NK-92 (cell line): ENCODE results near the gene DGKG.

ENCODE experiments used
- DNase-seq: peaks from one replicate; lab custom pipeline; 2025; ENCODE audit not compliant: unreplicated experiment; lab: John Stamatoyannopoulos, UW

DGKG gene

GRCh38 chr3:186361762-186362536 is at the start of gene DGKG:
TSS of gene DGKG (minus strand) at chr3:186362234. CDS start at chr3:186320459, 41,775 bp downstream.
- DNase-seq, result no peak

DNA sequence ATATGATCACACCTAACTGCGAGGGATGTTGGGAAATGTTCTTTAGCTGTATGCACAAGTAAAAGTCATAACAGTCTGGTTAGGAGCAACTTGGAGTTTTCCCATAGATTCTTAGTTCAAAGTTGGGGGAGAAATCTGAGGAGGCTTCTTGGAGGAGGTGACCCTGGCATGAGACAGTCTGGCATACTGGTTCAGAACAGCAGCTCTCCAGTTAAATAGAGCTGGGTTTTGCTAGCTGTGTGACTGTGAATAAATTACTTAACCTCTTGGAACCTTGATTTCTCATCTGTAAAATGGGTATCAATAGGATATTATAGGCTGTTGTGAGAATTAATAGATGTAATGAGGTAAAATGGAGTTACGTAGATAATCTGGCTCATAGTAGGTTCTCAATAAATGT is 49.1 kb upstream of the DGKG start:
- DNase-seq, result no peak

DNA sequence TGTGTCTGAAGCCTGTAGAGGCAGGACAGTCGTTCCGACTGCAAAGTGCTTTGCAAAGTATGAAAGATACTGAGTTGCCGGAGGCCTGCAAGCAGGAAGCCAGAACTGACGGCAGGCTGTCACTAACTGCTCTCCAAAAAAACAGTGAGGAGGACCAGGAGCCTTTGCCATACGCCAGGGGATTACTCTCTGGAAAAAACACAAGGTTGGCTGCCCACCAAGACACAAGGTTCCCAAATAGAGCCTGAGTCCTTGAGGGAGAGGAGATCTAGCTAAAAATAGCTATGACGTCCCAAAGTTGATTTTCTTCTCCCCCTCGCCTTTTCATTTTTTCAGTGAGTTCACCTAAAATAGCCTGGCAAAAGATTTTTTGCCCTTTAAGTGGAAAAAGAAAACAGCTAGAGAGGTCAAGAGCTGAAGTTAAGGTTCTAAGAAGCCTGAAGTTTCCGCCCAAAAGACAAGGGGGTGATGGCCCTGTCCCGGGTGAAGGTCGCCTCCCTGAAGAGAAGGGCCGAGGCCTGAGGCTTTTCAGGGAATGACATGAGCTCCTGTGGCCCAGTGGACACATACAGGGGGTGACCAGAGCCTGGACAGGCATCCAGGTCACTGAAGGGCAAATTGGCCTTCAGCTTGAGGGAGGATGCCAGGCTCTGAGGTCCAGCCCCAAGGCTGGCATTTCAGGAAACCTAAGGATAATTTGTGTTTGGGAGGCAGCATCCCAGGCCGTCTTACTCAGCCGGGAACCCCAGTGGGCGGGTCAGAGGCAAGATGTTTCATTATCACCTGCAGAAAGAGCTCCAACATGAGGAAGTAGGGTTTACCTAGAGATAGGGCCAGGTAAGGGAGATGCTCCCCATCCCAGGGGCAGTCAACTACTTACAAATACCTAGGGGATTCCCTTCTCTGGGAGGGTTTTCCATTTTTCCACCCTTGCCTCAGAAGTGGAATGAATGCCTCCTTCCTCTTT is 44.9 kb upstream of the DGKG start:
- DNase-seq, result no peak

GRCh38 chr3:186401556-186401955 is 39.5 kb upstream of the DGKG start:
- no peak for DNase-seq

- no peak for DNase-seq
Measured at GRCh38 chr3:186400662-186401061, 38.6 kb upstream of the DGKG start.

- DNase-seq, result no peak
Measured at GRCh38 chr3:186400026-186400425, 38.0 kb upstream of the DGKG start.

GRCh38 chr3:186394566-186395217 is 32.7 kb upstream of the DGKG start:
- no peak for DNase-seq

GRCh38 chr3:186386883-186387560 is 25.0 kb upstream of the DGKG start:
- no peak for DNase-seq

GRCh38 chr3:186385856-186386602 is 24.0 kb upstream of the DGKG start:
- DNase-seq, result no peak

DNA sequence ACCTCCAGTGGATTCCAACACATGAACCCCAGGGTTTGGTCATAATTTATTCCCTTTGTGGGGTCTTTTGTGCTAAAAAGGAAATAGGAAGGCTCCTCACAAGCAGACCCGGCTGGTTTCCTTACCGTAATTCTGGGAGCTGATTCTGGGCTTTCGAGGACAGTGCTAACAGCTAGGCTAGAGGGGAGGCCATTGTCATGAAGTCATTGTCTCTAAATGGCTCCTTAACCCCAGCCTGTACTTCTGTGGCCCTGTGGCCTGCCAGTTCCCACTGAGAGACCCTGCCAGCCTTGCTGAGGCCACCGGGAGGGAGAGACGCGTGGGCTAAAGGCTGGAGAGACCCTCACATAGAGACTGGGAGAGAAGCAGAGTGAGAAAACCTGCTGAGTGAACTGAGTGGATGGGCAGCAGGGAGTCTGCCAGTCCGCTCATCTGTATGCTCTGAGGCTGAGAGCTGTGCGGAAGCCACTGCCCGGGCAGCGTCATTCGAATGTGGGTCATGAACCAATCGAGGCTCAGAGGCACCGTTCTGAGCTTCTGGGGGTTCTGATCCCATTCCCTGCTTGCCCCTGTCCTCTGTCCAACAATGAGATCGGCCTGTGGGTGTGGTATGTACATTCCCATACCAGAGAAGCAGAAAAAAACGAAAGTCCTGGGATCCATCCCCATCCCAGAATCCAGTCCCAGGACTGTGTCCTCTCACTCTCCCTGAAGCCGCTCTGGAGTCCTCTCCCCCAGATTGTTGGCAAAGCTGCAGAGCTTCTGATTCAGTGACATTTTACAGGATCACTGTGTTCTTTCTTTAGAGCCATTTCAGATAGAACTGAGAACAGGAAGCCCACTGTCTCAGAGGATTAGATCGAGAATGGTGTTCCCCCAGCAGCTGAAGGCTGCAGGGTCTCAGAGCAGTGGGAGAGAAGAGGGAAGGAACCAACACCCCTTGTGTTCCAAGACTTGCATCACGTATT is 21.3 kb upstream of the DGKG start:
- no peak for DNase-seq

GRCh38 chr3:186382217-186382885 is 20.3 kb upstream of the DGKG start:
- DNase-seq, result no peak

DNA sequence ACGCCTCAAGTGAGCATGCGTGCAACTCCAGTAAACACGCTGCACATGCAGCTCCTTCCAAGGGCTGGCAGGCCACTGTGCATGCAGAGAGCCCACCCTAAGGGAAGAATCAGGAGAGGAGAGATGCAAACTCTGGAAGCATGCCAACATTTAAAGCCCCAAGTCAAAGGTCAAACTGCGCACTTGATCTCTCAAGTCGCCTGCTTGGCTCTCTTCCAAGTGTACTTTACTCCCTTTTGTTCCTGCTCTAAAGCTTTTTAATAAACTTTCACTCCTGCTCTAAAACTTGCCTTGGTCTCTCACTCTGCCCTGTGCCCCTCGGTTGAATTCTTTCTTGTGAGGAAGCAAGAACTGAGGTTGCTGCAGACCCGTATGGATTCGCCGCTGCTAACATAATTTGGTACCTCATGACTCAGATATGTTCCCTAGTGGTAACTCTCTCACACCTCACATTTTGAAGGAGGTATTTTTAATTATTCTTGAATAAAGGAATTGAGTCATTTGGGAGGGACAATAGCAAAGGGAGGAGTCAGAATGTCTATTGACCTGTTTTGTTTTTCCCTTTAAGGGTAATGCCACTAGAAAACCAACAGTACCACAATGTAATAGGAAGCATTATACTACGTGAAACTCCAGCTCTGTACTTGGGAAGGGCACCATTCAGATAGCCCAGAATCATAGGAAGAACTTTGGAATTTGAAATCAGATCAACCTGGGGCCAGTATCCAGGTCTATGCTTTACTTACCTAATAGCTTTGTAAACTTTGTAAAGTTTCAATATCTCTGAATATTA is 19.6 kb upstream of the DGKG start:
- DNase-seq, result no peak

DNA sequence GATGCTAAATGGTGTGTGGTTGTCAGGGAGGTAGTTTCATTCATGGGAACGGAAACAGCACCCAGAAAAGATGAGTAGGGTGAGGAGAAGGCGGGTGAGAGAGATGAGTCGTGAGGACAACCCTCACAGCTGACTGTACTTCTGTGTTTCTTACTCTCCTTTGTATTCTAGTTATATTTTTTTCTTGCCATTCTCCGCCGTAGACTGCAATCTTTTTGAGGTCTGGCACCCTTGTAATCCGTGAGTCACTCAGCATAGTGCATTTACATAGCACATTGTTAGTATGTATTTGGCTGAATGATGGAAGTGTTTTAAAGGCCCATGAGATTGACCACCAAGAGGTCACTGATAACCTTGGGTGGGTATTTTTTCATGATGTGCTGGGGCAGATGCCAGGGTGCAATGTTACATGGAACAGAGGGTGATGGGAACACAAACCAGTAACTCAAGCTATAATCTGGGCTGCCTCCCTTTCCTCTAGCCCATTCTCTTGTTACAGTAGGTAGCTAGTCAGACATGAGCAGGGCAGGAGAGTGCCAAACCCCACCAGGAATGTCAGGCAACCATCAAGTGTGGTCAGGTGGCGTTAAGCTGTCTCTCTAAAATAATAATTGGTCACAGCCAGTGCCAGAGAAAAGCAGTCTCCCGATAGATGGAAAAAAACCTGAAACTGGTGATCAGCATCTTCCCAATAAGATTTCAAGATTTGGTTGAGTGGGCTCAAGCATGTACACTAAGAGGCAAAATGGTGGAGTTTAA is 18.8 kb upstream of the DGKG start:
- DNase-seq, result no peak

DNA sequence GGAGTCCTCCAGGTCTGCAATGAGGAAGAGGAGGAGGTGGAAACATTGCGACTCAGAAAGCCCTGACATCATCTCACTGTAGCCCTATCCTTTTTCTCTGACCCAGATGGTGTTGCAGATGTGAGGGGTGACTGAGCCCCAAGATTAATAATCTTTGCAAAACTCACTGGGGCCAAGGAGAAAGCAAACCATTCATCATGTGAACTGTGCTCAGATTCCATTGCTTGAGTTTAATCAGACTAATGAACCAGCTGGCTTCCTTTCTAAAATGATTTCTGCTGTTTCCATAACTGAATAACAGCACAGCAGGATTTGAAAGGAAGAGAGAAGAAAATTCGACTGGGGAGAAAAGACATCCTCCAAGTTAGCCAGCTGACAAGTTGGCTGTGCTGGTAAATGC is 13.4 kb upstream of the DGKG start:
- no peak for DNase-seq

DNA sequence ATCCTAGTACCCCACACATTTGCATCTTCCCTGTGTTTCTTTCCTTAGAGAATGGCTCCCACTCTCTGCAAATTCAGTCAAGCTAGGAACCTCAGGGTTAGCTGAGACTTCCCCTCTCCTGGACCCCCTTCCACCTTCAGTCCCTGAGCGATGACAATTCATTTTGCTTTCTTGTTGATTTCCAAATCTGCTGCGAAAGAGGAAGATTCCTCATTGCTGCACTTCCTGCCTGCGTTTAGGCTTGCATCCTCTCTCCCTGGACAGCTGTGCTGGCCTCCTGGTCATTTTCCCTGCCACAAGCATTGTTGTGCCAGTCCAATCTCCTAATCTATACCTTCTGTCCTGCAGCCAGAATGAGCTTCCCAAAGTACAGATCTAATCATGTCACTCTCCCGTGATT is 12.3 kb upstream of the DGKG start:
- no peak for DNase-seq

- no peak for DNase-seq
Measured at GRCh38 chr3:186369217-186369616, 7.2 kb upstream of the DGKG start.

- DNase-seq, result no peak
Measured at GRCh38 chr3:186368717-186369116, 6.7 kb upstream of the DGKG start.
